NCI-H2196 treated with DMSO at 0.1 percent for 48 hours (cell line): ENCODE data around the gene FOXN3.

Experiments
- DNase-seq: peaks from one replicate; lab custom pipeline; 2025; ENCODE audit not compliant: unreplicated experiment; lab: John Stamatoyannopoulos, UW

The FOXN3 gene

DNA sequence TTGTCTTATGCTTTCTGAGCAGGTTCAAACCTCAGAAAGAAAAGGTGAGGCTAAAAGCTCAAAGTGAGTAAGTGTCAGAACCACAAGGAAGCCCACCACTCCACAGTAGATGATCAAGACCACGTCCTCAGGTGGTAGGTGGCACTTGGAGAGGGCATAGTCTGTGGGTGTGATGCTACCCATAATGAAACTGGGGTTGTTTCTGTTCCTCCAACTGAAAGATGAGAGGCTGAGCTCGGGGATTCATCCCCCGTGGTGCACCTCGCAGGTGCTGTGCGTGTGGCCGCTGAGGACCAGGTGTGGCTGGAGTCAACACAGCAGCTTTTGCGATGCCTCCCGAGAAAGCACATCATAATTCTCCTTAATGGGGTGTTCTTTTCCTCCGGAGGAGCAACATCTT lies 306.9 kb downstream of the FOXN3 start:
- no peak for DNase-seq

DNA sequence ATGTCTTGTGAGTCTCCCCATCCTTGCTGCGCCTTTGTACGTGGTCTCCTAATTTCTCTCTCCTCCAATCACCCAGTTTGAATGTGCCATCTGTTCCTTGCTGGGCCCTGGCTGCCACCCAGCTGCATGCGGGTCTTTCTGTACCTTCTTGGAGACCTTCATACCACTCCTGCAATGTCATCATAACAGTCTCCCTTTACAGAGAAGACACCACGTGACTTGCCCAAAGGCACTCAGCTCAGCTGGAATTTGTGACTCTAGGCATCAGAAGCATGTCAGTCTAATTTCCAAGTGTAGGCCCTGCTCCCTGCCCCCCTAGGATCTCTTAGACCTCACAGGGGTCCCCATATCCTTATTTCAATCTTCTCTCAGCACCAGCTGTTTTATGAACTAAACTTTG lies 308.4 kb downstream of the FOXN3 start:
- no peak for DNase-seq

GRCh38 chr14:89107626-89108025 lies 309.4 kb downstream of the FOXN3 start:
- DNase-seq, result no peak
